Effector memory CD4-positive, alpha-beta T cell (primary cell): ENCODE measurements around the gene ABCG1.

Experiments used
- DNase-seq, 3 donors: peaks; one replicate each; pipeline ENCODE4 v3.0.0-alpha.2; 2020
- H3K27ac ChIP-seq: 2 replicates; pipeline ENCODE4 v1.7.0; 2013; ENCODE audit warnings: mild to moderate bottlenecking, low read length, moderate library complexity; ENCODE audit not compliant: insufficient read depth, poor library complexity, severe bottlenecking
- H3K27me3 ChIP-seq: replicated peaks from 2 replicates; pipeline ENCODE4 v1.7.0; 2013; ENCODE audit warnings: mild to moderate bottlenecking, low read length; ENCODE audit not compliant: insufficient read depth, control insufficient read depth, poor library complexity, severe bottlenecking
- H3K36me3 ChIP-seq: 2 replicates; pipeline ENCODE4 v1.7.0; 2013; ENCODE audit warnings: mild to moderate bottlenecking, low read length, moderate library complexity; ENCODE audit not compliant: control insufficient read depth, insufficient read depth
- H3K4me1 ChIP-seq: 2 replicates; pipeline ENCODE4 v1.7.0; 2013; ENCODE audit warnings: low read length, mild to moderate bottlenecking; ENCODE audit not compliant: control insufficient read depth, insufficient read depth, poor library complexity, severe bottlenecking
- H3K4me3 ChIP-seq: 2 replicates; pipeline ENCODE4 v1.7.0; 2013; ENCODE audit warnings: low read length, low read depth, mild to moderate bottlenecking; ENCODE audit not compliant: insufficient read depth, poor library complexity, severe bottlenecking
- H3K9me3 ChIP-seq: 2 replicates; pipeline ENCODE4 v1.7.0; 2013; ENCODE audit warnings: mild to moderate bottlenecking, low read length, moderate library complexity; ENCODE audit not compliant: control insufficient read depth

The ABCG1 gene

GRCh38 chr21:42202321-42202720 lies 16.6 kb upstream of the ABCG1 start:
- no peaks in the 10 kb centered on the region for H3K9me3 ChIP-seq
- H3K4me3 ChIP-seq = no peak overlapping the region
- no peaks in the 10 kb centered on the region for H3K27me3 ChIP-seq
- no peak overlapping the region for H3K27ac ChIP-seq
- H3K36me3 ChIP-seq = no peaks in the 10 kb centered on the region
- peaks cover 15% of the 10 kb centered on the region for H3K4me1 ChIP-seq
- DNase-seq = no peak

- H3K9me3 ChIP-seq = no peaks in the 10 kb centered on the region
- H3K27me3 ChIP-seq = no peaks in the 10 kb centered on the region
- DNase-seq = no peak
- H3K4me1 ChIP-seq = peaks cover 13% of the 10 kb centered on the region
- H3K36me3 ChIP-seq = no peaks in the 10 kb centered on the region
- H3K27ac ChIP-seq = no peak overlapping the region
- H3K4me3 ChIP-seq = no peak overlapping the region
These were observed 15.6 kb upstream of the ABCG1 start for GRCh38 chr21:42203321-42203720.

- Histone ChIP-seq H3K27me3 (no peaks in the 10 kb centered on the region), H3K9me3 (no peaks in the 10 kb centered on the region), H3K4me1 (peaks cover 7% of the 10 kb centered on the region), H3K36me3 (no peaks in the 10 kb centered on the region), H3K4me3 (no peak overlapping the region), H3K27ac (no peak overlapping the region)
- no peak for DNase-seq
These were observed 15.0 kb upstream of the ABCG1 start for GRCh38 chr21:42203936-42204335.

- Histone ChIP-seq H3K4me1 (no peaks in the 10 kb centered on the region), H3K27ac (no peak overlapping the region), H3K36me3 (no peaks in the 10 kb centered on the region), H3K9me3 (no peaks in the 10 kb centered on the region), H3K4me3 (no peak overlapping the region), H3K27me3 (no peaks in the 10 kb centered on the region)
- no peak for DNase-seq
These were observed 11.5 kb upstream of the ABCG1 start for GRCh38 chr21:42207426-42207825.

- no peak overlapping the region for H3K27ac ChIP-seq
- no peak for DNase-seq
- no peak overlapping the region for H3K4me3 ChIP-seq
- H3K36me3 ChIP-seq = no peaks in the 10 kb centered on the region
- no peaks in the 10 kb centered on the region for H3K9me3 ChIP-seq
- H3K27me3 ChIP-seq = no peaks in the 10 kb centered on the region
- H3K4me1 ChIP-seq = no peaks in the 10 kb centered on the region
These were observed 10.9 kb upstream of the ABCG1 start for GRCh38 chr21:42208036-42208435.

GRCh38 chr21:42208801-42209490 lies 10.0 kb upstream of the ABCG1 start:
- H3K27ac ChIP-seq = no peak overlapping the region
- no peaks in the 10 kb centered on the region for H3K4me1 ChIP-seq
- no peaks in the 10 kb centered on the region for H3K9me3 ChIP-seq
- no peak overlapping the region for H3K4me3 ChIP-seq
- no peak for DNase-seq
- H3K27me3 ChIP-seq = no peaks in the 10 kb centered on the region
- no peaks in the 10 kb centered on the region for H3K36me3 ChIP-seq

- no peak overlapping the region for H3K27ac ChIP-seq
- H3K36me3 ChIP-seq = no peaks in the 10 kb centered on the region
- no peaks in the 10 kb centered on the region for H3K4me1 ChIP-seq
- DNase-seq = no peak
- no peaks in the 10 kb centered on the region for H3K27me3 ChIP-seq
- no peaks in the 10 kb centered on the region for H3K9me3 ChIP-seq
- H3K4me3 ChIP-seq = no peak overlapping the region
These were observed 9.0 kb upstream of the ABCG1 start for GRCh38 chr21:42209801-42210479.

GRCh38 chr21:42212266-42212665 lies 6.7 kb upstream of the ABCG1 start:
- no peak for DNase-seq
- Histone ChIP-seq H3K9me3 (no peaks in the 10 kb centered on the region), H3K4me1 (no peaks in the 10 kb centered on the region), H3K27ac (no peak overlapping the region), H3K27me3 (no peaks in the 10 kb centered on the region), H3K4me3 (no peak overlapping the region), H3K36me3 (no peaks in the 10 kb centered on the region)

GRCh38 chr21:42213082-42213774 lies 5.7 kb upstream of the ABCG1 start:
- H3K36me3 ChIP-seq = no peaks in the 10 kb centered on the region
- no peaks in the 10 kb centered on the region for H3K4me1 ChIP-seq

More at GRCh38 chr21:42213082-42213774, 5.7 kb upstream of the ABCG1 start:
- Histone ChIP-seq H3K27ac (no peak overlapping the region), H3K27me3 (no peaks in the 10 kb centered on the region), H3K4me3 (no peak overlapping the region), H3K9me3 (no peaks in the 10 kb centered on the region)
- no peak for DNase-seq
